SK-N-DZ (cell line): Measurements from ENCODE around the gene RPS23.
"Not testable (repeated sequence)": the region's sequence is repeated elsewhere in the genome, so short reads cannot be mapped to it uniquely, and the experiment has no call there.

Source experiments
- DNase-seq: peaks from one replicate; pipeline ENCODE4 v3.0.0-alpha.2; 2015; ENCODE audit warnings: low spot score

The RPS23 gene

GRCh38 chr5:82290005-82290404, 11.9 kb upstream of the RPS23 start:
- no peak for DNase-seq

- no peak for DNase-seq
These were observed 9.5 kb upstream of the RPS23 start for GRCh38 chr5:82287625-82288024.

DNA sequence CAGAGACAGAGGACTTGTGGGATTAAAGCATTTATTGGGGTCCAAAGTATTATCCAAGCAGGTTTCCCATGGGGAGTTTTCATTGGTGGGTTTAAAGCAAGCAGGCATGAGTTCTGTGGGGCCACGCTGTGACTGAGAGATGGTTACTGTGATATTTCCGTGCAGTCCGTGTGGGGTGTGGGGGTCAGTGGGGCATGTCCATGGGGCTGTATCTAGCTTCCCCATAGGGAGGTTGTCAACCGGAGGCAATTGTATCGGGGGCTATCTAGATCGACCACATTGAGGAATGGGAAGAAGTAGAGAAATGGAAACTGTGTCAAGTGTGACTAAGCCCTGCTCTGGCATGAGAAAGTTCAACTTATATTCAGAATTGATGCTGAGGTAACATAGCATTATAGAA, 7.1 kb upstream of the RPS23 start:
- DNase-seq, result no peak

- no peak for DNase-seq
These were observed 5.7 kb upstream of the RPS23 start for GRCh38 chr5:82283893-82284292.

DNA sequence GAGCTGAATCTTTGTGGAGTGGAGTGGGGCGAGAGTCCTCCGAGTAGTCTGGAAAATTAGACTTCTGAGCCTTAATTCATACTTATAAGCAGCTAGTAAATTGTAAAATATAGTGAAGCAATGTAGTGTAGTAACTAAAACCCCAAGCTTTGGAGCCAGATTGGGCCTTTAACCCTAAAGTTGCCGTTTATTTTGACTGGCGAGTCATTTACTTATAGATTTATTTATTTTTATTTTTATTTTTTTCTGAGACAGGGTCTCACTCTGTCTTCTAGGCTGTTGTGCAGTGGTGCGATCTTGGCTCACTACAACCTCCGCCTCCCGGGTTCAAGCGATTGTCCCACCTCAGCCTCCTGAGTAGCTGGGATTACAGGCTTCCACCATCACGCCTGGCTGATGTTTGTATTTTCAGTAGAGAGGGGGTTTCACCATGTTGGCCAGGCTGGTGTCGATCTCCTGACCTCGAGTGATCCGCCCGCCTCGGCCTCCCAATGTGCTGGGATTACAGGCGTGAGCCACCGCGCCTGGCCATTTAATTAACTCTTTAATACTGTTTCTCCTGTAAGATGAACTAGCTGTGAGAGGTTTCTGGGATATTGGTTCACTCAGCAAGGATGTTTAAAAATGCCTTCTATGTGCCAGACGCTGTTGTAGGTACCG, 687 bp upstream of the RPS23 start:
- DNase-seq, result no peak

DNA sequence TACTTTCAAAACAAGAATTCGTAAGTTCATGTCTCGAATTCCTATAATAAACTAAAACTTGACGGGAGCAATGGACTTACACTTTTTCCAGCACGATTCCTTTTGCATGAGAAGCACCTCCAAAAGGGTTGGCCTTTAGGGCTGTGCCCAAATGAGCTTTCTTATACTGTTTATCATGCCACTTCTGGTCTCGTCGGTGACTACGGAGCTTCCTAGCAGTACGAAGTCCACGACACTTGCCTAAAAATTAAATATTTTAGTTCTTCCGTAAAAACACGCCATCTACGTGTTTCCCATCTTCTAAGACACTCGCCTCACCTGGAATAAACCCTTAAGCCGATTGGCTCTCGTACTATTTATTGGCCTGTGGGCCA, 554 bp downstream of the RPS23 start:
- no peak for DNase-seq

DNA sequence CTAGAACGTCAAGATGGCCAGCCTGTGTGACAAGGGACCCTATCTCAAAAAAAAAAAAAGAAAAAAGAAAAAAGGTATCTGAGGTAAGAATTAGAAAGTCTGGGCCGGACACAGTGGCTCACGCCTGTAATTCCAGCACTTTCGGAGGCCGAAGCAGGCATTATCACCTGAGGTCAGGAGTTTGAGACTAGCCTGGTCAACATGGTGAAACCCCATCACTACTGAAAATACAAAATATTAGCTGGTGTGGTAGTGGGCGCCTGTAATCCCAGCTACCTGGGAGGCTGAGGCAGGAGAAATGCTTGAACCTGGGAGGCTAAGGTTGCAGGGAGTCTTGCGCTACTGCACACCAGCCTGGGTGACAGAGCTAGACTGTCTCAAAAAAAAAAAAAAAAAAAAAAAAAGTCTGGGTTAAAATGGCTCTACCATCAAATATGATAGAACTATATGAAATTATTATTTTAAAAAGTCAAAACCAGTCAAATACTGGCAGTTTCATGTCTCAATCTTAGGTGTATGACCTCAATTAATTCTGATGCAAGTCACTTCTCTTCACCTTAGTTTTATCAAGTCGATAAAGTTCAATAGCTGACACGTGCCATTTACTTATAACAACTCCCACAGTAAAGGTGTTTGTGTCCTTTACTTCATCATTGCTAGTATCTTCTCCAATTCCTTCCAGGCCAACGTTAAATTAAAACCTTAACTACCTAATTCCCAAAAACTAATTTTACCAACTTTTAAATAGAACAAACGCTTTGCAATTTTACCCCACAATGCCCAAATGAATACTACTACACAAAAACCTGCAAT, 1.1 kb downstream of the RPS23 start:
- DNase-seq, result no peak

GRCh38 chr5:82275216-82275664, 2.9 kb downstream of the RPS23 start:
- DNase-seq, result no peak

DNA sequence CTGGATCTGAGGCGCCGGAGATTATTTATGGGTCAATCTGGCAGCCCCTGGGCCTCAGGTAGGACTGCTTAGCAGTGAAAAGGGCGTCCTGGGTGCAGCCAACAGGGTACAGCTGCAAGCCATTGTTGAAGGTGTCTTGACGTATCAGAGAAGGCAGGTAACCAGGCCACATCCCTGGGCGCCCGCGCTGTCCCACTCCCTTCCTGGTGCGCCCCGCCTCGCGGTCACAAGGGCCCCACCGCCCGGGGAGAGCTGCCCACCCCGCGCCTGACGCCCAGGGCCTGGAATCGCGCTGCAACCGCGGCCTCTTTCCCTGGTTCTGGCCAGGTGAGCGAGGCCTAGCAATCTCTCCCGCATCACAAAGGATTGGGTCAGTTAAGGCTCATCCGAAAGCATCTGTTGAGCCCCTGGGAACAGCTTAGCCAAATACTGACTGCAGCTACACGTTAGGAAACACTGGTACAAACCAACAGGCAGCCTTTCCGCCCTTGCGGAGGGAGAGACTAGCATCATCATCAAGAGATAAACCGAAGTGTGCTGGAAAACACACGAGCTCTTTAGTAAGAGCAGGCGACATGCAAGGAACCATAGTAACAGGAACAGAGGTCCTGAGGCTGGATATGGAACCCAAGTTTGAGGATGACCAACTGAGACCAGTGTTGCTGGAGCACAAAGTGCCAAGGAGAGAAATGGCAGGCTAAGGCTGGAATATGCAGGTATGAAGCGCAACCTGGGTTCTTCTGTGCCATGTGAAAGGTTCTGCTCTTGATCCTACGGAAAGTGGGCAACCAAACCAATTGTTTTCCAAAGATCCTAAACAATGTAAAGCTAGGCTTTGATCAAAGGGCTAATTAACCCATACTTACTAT, 3.6 kb downstream of the RPS23 start:
- no peak for DNase-seq

GRCh38 chr5:82273426-82273825, 4.7 kb downstream of the RPS23 start:
- not testable (repeated sequence) for DNase-seq

GRCh38 chr5:82272571-82273356, 5.4 kb downstream of the RPS23 start:
- not testable (repeated sequence) for DNase-seq

DNA sequence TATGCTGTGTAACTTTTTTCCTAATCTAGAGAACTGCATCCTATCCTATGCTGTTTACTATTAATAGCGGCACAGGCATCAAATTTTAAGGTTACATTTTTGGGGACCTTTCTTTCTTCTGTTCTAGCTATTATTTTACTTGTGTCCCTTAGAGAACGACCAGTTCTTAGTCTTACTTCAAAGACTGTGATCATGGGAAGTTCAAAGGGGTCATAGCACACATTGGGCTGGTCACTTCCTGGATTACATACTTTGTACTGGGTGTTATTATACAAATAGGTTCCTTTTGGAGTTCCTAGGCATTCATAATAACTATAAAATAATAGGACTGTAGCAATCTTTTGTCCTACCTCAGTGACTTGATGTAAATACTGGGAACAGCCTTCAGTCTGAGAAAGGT, 8.8 kb downstream of the RPS23 start:
- not testable (repeated sequence) for DNase-seq

GRCh38 chr5:82267297-82267933, 10.7 kb downstream of the RPS23 start:
- DNase-seq, result not testable (repeated sequence)

GRCh38 chr5:82265047-82265446, 13.1 kb downstream of the RPS23 start:
- DNase-seq, result no peak

DNA sequence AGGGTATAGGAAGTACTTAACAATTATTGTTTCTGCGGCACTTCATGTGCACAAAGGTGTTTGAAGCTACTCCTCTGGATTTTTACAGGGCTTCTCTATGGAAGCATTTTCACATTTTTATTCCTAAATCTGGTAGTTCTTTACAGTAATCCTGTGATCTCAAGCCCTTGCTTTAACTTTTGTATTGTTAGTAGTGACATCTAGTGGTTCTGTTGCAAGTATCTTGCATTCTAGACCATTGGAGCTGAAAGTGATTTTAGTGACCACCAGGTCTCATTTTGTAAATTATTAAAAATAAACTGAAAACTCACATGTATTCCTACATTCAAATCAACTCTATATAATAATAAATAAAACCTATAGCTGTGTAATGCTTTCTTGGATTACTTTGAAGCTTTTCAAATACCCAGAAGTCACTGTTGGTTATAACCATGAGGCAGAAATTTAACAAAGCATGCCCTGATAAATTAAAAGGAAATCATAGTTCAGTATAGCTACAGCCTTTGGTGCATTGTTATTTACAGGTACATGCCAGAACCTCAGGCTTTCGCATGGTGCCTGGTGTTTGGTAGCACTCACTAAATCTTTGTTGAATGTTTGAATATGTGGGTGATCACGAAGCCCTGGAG, 18.9 kb downstream of the RPS23 start:
- no peak for DNase-seq

DNA sequence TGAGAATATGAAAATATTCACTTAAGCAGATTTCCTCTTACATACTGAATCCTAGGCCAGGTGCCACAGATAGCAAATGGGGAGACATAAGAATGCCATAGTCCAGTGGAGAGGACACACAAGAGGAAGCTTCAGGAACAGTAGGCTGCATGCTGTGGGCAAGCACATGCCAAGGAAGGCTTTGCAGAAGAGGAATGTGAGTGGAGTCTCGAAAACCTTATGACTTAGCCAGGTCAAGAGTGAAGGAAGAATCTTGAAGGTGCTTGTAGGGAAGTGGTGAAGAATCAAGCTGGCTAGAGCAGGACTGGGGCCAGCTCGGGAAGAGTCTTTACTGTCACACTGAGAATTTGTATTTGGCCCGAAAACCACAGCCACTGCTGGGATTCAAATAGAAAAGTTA, 20.4 kb downstream of the RPS23 start:
- no peak for DNase-seq

- no peak for DNase-seq
These were observed 20.9 kb downstream of the RPS23 start for GRCh38 chr5:82257247-82257646.

GRCh38 chr5:82255844-82256243, 22.3 kb downstream of the RPS23 start:
- DNase-seq, result no peak

DNA sequence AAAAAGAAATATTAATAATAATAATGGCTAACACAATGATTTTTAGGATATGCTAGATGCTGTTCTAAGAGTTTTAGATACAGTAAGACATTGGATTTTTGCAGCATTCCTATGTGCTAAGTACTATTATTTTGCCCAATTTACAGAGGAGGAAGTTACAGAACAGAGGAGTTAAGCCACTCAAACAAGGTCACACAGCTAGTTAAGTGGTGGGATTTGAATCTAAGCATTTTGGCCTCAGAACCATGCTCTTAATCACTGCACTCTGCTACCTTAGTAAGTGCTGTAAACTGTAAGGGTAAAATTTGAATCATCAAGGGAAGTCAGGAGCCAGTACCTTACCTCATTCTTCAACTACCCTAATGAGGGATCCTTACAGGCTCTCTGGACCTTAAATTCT, 25.4 kb downstream of the RPS23 start:
- DNase-seq, result no peak

GRCh38 chr5:82246960-82247574, 31.1 kb downstream of the RPS23 start:
- DNase-seq, result no peak
